Keratinocyte (primary cell): Measurements from ENCODE around the gene SH3RF2. TPM values are rescaled to one million over a fixed set of nuclear protein-coding genes. Genes with fewer than 3 reads are reported as not detected.

Experiments used
- DNase-seq: peaks from one replicate; pipeline ENCODE4 v3.0.0-alpha.2; 2011; ENCODE audit warnings: low read depth, missing footprints, low spot score
- FAIRE-seq: peaks from 2 replicates; lab custom pipeline; 2011; peaks lifted over from hg19 to GRCh38; lab: Jason Lieb, UNC
- H2AFZ ChIP-seq: 2 replicates; pipeline ENCODE4 v1.6.0; 2012; ENCODE audit warnings: low read length, control low read depth, inconsistent platforms; ENCODE audit not compliant: control insufficient read depth
- H3K27ac ChIP-seq: 2 replicates; pipeline ENCODE4 v1.5.1; 2011; ENCODE audit warnings: low read length; ENCODE audit not compliant: control insufficient read depth, insufficient read depth
- H3K27me3 ChIP-seq: 3 replicates; pipeline ENCODE4 v1.6.0; 2011; ENCODE audit warnings: low read length; ENCODE audit not compliant: control insufficient read depth, insufficient read depth; ENCODE audit errors: extremely low read depth
- H3K36me3 ChIP-seq, 2 experiments: 2 replicates in 1 of 2; 3 replicates in 1 of 2; pipeline ENCODE4 v1.5.1; 2011; ENCODE audit warnings: low read length in 2 of 2, mild to moderate bottlenecking in 1 of 2; ENCODE audit not compliant: control insufficient read depth in 2 of 2, insufficient read depth in 2 of 2; ENCODE audit errors: extremely low read depth in 1 of 2
- H3K4me1 ChIP-seq: 3 replicates; pipeline ENCODE4 v1.5.1; 2011; ENCODE audit warnings: low read length; ENCODE audit not compliant: control insufficient read depth, insufficient read depth; ENCODE audit errors: extremely low read depth
- H3K4me2 ChIP-seq: 3 replicates; pipeline ENCODE4 v1.6.0; 2011; ENCODE audit warnings: low read depth, low read length; ENCODE audit not compliant: control insufficient read depth, insufficient read depth; ENCODE audit errors: extremely low read depth
- H3K4me3 ChIP-seq, 3 experiments: fragments of 200-600 bp in 1 of 3; sonication (generic) in 1 of 3; 2 replicates in 2 of 3; 3 replicates in 1 of 3; pipeline ENCODE4 v1.5.1; 2011 to 2016; ENCODE audit warnings: low read length in 3 of 3, mild to moderate bottlenecking in 3 of 3, control low read depth in 2 of 3, inconsistent platforms in 1 of 3, low read depth in 1 of 3, mixed read lengths in 1 of 3, mixed run types in 1 of 3, moderate library complexity in 1 of 3; ENCODE audit not compliant: control insufficient read depth in 2 of 3, insufficient read depth in 2 of 3; ENCODE audit errors: extremely low read depth in 1 of 3
- H3K79me2 ChIP-seq: 2 replicates; pipeline ENCODE4 v1.6.0; 2012; ENCODE audit warnings: low read length; ENCODE audit not compliant: control insufficient read depth, insufficient read depth
- H3K9ac ChIP-seq: 3 replicates; pipeline ENCODE4 v1.6.0; 2011; ENCODE audit warnings: low read length; ENCODE audit not compliant: control insufficient read depth, insufficient read depth; ENCODE audit errors: extremely low read depth
- H3K9me1 ChIP-seq: 3 replicates; pipeline ENCODE4 v1.6.0; 2011; ENCODE audit warnings: low read length; ENCODE audit not compliant: control insufficient read depth, insufficient read depth; ENCODE audit errors: extremely low read depth
- H3K9me3 ChIP-seq: 2 replicates; pipeline ENCODE4 v1.5.1; 2012; ENCODE audit warnings: low read depth, low read length; ENCODE audit not compliant: control insufficient read depth
- H4K20me1 ChIP-seq: 3 replicates; pipeline ENCODE4 v1.6.0; 2011; ENCODE audit warnings: low read length; ENCODE audit not compliant: control insufficient read depth, insufficient read depth; ENCODE audit errors: extremely low read depth
- EZH2 ChIP-seq: IDR thresholded peaks from one replicate; pipeline ENCODE4 v1.6.1; 2012; ENCODE audit warnings: inconsistent platforms, mild to moderate bottlenecking, low read length, moderate library complexity
- dilution Hi-C: fragments of 300-500 bp; cut with MboI; formaldehyde crosslinking; loops from one replicate; pipeline ENCODE4 v1.7.0; 2020; ENCODE audit warnings: low sequenced_read_pairs; ENCODE audit not compliant: extremely low pct_ligation_motif_present
- polyA plus RNA-seq, 5 experiments: library from polyadenylated mRNA; depleted of rRNA in 3 of 5; stranded (reverse) in 3 of 5; stranded (forward) in 1 of 5; unstranded in 1 of 5; fragments of >200 nt; gene quantifications; 1 replicate in 1 of 5; 2 replicates in 3 of 5; 3 replicates in 1 of 5; pipeline versions ENCODE4 v1.2.1 to v1.2.3, GENCODE V29; 2011 to 2012; ENCODE audit warnings: missing spikeins in 2 of 5, low read depth in 1 of 5, low replicate concordance in 1 of 5
- TF ChIP-seq, protein P1 (sequence below), 3 experiments: IDR thresholded peaks in 1 of 3; conservative IDR thresholded peaks in 1 of 3; optimal IDR thresholded peaks in 1 of 3; 2 replicates in 2 of 3; 3 replicates in 1 of 3; pipeline versions ENCODE3 to v1.5.1; 2011; ENCODE audit warnings: low read length in 3 of 3, mild to moderate bottlenecking in 3 of 3, moderate library complexity in 2 of 3, control low read depth in 1 of 3, inconsistent platforms in 1 of 3; ENCODE audit not compliant: insufficient read depth in 2 of 3; ENCODE audit errors: extremely low read depth in 1 of 3

The SH3RF2 gene
- polyA plus RNA-seq, 1 donor (not counting 4 experiments of a cell fraction or from before 2014, with no cell fraction given): 43.7 TPM

DNA sequence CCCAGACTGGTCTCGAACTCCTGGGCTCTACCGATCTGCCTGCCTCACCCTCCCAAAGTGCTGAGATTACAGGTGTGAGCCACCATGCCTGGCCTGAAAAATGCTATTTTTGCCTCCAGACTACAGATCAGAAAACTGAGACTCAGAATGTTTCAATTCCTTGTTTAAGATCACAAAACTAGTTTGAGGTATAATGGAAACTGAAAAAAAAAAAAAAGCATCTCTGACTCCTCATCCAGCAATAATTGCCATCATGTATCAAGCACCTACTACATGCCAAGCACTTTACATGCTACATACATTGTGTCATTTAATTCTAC, 133.4 kb downstream of the SH3RF2 start:
- FAIRE-seq (no peak), DNase-seq (no peak)
- Histone ChIP-seq H3K4me1 (peaks cover 11% of the 10 kb centered on the region), H4K20me1 (no peaks in the 10 kb centered on the region), H3K4me2 (no peak overlapping the region), H3K4me3 (no peak overlapping the region), H3K79me2 (no peaks in the 10 kb centered on the region), H2AFZ (no peak overlapping the region), H3K27me3 (no peaks in the 10 kb centered on the region), H3K9ac (no peak overlapping the region), H3K9me3 (no peaks in the 10 kb centered on the region), H3K36me3 (peaks cover 12 to 21% of the 10 kb centered on the region in 2 experiments), H3K27ac (no peak overlapping the region), H3K9me1 (no peaks in the 10 kb centered on the region)
- no peak for TF ChIP-seq EZH2
- TF ChIP-seq, protein P1, sequence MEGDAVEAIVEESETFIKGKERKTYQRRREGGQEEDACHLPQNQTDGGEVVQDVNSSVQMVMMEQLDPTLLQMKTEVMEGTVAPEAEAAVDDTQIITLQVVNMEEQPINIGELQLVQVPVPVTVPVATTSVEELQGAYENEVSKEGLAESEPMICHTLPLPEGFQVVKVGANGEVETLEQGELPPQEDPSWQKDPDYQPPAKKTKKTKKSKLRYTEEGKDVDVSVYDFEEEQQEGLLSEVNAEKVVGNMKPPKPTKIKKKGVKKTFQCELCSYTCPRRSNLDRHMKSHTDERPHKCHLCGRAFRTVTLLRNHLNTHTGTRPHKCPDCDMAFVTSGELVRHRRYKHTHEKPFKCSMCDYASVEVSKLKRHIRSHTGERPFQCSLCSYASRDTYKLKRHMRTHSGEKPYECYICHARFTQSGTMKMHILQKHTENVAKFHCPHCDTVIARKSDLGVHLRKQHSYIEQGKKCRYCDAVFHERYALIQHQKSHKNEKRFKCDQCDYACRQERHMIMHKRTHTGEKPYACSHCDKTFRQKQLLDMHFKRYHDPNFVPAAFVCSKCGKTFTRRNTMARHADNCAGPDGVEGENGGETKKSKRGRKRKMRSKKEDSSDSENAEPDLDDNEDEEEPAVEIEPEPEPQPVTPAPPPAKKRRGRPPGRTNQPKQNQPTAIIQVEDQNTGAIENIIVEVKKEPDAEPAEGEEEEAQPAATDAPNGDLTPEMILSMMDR (optimal IDR thresholded peaks at IDR 0.05 in 1 of 3, IDR thresholded peaks at IDR 0.05 in 1 of 3, conservative IDR thresholded peaks at IDR 0.05 in 1 of 3; ENCODE audit: extremely low read depth in 1 of 3, insufficient read depth in 2 of 3, low read length in 3 of 3): no peak
- dilution Hi-C loops: no loop called here

DNA sequence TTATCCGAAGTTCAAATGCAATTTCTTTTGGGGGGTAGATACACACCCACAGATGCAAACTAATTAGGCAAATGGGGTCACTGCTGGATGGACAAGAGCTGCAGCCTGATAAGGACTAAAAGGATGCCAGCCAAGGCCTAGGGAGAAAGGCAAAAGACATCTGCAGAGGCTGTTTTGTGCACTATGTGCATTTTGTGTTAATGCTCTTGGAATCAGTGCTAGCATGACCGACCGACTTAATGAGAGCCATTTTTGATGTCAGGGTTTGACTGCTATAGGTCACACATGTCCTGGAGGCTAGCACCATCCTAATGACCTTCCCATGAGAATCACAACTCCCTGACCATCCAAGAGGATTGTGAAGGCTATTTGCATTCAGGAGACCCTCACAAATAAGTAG, 134.4 kb downstream of the SH3RF2 start:
- no peak overlapping the region for H3K9ac ChIP-seq
- dilution Hi-C loops: no loop called here
- FAIRE-seq (no peak), DNase-seq (no peak)
- H3K9me3 ChIP-seq: no peaks in the 10 kb centered on the region
- H3K36me3 ChIP-seq: peaks cover 11 to 17% of the 10 kb centered on the region in 2 experiments
- H3K27ac ChIP-seq: no peak overlapping the region
- no peaks in the 10 kb centered on the region for H3K27me3 ChIP-seq
- peaks cover 11% of the 10 kb centered on the region for H3K4me1 ChIP-seq
- no peak overlapping the region for H3K4me2 ChIP-seq
- no peaks in the 10 kb centered on the region for H3K9me1 ChIP-seq
- no peak overlapping the region for H3K4me3 ChIP-seq
- H3K79me2 ChIP-seq: no peaks in the 10 kb centered on the region
- TF ChIP-seq EZH2: no peak
- no peak overlapping the region for H2AFZ ChIP-seq
- H4K20me1 ChIP-seq: no peaks in the 10 kb centered on the region

DNA sequence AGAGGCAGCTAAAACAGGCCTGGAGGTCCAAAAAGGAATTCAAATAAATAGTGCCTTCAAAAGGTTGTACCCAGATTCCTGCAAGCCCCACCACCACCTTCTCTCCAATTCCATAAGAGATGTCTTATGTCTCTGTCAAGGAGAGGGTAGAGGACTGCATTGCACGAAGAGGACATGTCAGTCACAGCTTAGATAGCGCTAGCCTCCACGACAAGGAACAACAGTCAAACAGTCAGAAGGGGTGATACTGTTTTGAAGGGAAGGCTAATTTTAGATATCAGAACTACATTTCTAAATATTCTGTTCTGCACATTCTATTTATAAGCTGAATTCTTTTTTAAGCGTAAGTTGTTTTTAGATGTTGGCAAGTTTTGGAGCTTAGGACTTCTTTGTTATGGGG, 134.8 kb downstream of the SH3RF2 start:
- no peak for FAIRE-seq
- Histone ChIP-seq H3K9me3 (no peaks in the 10 kb centered on the region), H3K27ac (no peak overlapping the region), H2AFZ (no peak overlapping the region), H3K79me2 (no peaks in the 10 kb centered on the region), H3K36me3 (peaks cover 12 to 14% of the 10 kb centered on the region in 2 experiments), H3K4me3 (no peak overlapping the region), H4K20me1 (no peaks in the 10 kb centered on the region), H3K9ac (no peak overlapping the region), H3K4me2 (no peak overlapping the region), H3K9me1 (no peaks in the 10 kb centered on the region), H3K27me3 (no peaks in the 10 kb centered on the region), H3K4me1 (peaks cover 11% of the 10 kb centered on the region)
- TF ChIP-seq, protein P1 (optimal IDR thresholded peaks at IDR 0.05 in 1 of 3, IDR thresholded peaks at IDR 0.05 in 1 of 3, conservative IDR thresholded peaks at IDR 0.05 in 1 of 3; ENCODE audit: extremely low read depth in 1 of 3, insufficient read depth in 2 of 3, low read length in 3 of 3): no peak
- TF ChIP-seq EZH2: no peak
- no peak for DNase-seq
- dilution Hi-C loops: no loop called here
